Stimulated activated naive CD8-positive, alpha-beta T cell treated with anti-CD3 and anti-CD28 coated beads, Interleukin-15, amount 100 ng/mL, for 72 hours (primary cell): ENCODE results near the gene TUBE1.
"Not testable (repeated sequence)": the region's sequence is repeated elsewhere in the genome, so short reads cannot be mapped to it uniquely, and the experiment has no call there.

Source experiments
- ATAC-seq: fragments of 150-1000 bp; cut with Tn5 transposase; 2 replicates; pipeline ENCODE4 v1.10.0; 2021; ENCODE audit warnings: mild to moderate bottlenecking, moderate library complexity
- DNase-seq, 2 donors: peaks; one replicate each; pipeline ENCODE4 v3.0.0; 2021 to 2022
- H3K27ac Mint-ChIP-seq, 2 donors: one replicate each; pipeline ENCODE4 v1.8.0; 2022; ENCODE audit warnings: mild to moderate bottlenecking in 2 of 2, mixed read lengths in 2 of 2, moderate library complexity in 2 of 2
- H3K27me3 Mint-ChIP-seq: one replicate; pipeline ENCODE4 v1.8.0; 2022; ENCODE audit warnings: mixed read lengths
- H3K4me1 Mint-ChIP-seq: one replicate; pipeline ENCODE4 v1.8.0; 2022; ENCODE audit warnings: mild to moderate bottlenecking, mixed read lengths
- H3K4me3 Mint-ChIP-seq, 2 donors: one replicate each; pipeline ENCODE4 v1.8.0; 2022; ENCODE audit warnings: mild to moderate bottlenecking in 2 of 2, mixed read lengths in 2 of 2, moderate library complexity in 1 of 2
- H3K9me3 Mint-ChIP-seq, 2 donors: one replicate each; pipeline ENCODE4 v1.8.0; 2022; ENCODE audit warnings: mixed read lengths in 2 of 2

Gene TUBE1, protein sequence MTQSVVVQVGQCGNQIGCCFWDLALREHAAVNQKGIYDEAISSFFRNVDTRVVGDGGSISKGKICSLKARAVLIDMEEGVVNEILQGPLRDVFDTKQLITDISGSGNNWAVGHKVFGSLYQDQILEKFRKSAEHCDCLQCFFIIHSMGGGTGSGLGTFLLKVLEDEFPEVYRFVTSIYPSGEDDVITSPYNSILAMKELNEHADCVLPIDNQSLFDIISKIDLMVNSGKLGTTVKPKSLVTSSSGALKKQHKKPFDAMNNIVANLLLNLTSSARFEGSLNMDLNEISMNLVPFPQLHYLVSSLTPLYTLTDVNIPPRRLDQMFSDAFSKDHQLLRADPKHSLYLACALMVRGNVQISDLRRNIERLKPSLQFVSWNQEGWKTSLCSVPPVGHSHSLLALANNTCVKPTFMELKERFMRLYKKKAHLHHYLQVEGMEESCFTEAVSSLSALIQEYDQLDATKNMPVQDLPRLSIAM

DNA sequence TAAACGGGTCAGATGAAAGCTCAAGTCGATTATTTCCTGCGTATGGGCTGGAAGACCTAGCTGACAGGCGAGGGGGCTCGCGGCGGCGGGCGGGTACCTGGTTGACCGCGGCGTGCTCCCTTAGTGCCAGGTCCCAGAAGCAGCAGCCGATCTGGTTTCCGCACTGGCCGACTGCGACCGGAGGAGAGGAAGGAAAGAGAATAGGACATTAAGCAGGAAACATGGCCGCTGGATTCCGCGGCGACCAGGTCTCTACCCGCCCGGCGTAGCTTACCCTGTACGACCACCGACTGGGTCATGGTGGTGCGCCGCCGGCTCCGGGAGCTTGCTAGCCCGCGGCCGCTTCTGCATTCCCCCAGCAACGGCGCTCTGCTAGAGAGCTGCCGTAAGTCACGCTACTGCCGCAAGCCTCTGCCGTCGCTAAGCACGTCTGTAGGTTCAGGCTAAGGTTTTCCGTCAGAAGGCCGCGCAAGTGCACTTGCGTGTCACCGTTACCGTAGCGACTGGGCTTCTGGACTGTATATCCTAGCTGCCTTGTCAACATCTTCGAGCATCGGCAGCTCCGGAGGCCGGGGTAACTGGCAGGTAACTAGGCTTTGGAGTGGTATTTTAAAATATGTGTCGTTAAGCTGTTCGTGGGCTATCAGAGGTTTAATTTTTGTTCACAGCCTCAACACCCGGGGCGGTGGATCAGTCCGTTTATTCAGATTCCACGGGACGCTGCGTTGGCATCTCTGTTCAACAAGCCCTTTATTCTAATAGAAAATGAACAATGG, at the start of gene TUBE1, which contains the start of gene FAM229B:
Gene TUBE1 (minus strand): TSS at position 347 of the 776 bp plus-strand sequence. CDS start 48 bp downstream, at position 299.
Gene FAM229B (plus strand): TSS at position 456 of the 776 bp plus-strand sequence. CDS start 11,693 bp downstream, outside the sequence.
- Mint-ChIP-seq H3K4me3 (no peak within 1 kb of the TSS), H3K27ac (no peak within 1 kb of the TSS), H3K4me1 (peaks cover 9% of the 10 kb centered on the region), H3K27me3 (no peaks in the 10 kb centered on the region), H3K9me3 (no peaks in the 10 kb centered on the region)
- peak; percentile 98 for ATAC-seq
- DNase-seq = peak; percentile 84 to 94

DNA sequence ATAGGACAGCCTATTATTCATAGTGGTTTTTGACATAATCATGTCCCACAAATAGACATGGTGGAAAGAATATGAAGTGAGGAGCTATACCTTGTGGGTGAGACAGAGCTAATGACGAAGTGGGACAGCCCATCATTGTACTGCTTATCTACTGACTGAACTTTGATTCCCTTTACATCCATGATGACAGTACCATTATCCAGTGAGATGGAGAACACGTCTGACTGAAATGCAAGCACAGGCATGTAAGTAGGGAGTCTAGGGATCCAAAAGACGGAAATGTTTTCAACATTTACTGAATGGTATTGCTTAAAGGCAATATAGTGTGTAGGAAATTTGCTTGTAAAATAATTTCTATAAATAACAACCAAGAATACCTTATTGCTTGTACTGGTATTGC, 43.6 kb upstream of the TUBE1 start:
- Mint-ChIP-seq H3K9me3 (no peaks in the 10 kb centered on the region), H3K27me3 (peaks cover 8% of the 10 kb centered on the region), H3K4me1 (no peaks in the 10 kb centered on the region), H3K27ac (no peak overlapping the region), H3K4me3 (no peak overlapping the region)
- ATAC-seq (no peak), DNase-seq (no peak)

DNA sequence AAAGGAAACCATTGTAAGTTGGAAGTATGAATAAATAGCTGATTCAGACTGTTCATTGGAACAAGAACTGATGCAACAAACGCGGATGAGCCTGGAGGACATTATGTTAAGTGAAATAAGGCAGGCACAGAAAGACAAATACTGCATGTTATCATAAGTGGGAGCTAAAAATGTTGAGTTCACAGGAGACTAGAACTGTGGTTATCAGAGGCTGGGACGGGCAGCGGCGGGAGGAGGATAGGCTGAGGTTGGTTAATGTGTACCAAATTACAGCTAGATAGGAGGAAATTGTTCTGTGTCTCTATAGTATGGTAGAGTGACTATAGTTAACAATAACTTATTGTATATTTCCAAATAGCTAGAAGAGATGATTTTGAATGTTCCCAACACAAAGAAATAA, 40.9 kb upstream of the TUBE1 start:
- Mint-ChIP-seq H3K4me3 (no peak overlapping the region), H3K9me3 (no peaks in the 10 kb centered on the region), H3K4me1 (no peaks in the 10 kb centered on the region), H3K27me3 (peaks cover 8% of the 10 kb centered on the region), H3K27ac (no peak overlapping the region)
- DNase-seq (no peak), ATAC-seq (no peak)

DNA sequence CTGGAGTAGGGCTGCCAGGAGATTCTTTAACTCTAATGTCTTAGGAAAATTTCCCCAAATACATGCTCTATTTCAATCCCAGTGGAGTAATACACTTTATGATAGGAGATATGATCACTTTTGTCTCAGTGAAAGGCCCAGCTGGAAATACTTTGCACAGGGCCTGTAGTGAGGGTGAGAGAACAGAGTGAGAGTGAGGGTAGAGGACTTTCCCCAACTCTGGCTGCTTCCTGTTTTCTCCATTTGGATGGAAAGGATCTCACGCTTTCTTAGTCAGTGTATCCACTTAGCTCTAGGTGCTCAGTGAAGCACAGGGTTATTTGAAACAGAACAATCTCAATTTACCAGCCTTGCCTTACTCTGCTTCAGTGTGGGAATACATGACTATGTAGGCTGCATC, 36.7 kb upstream of the TUBE1 start:
- ATAC-seq = no peak
- no peak for DNase-seq
- H3K4me1 Mint-ChIP-seq = no peaks in the 10 kb centered on the region
- H3K27me3 Mint-ChIP-seq = peaks cover 8% of the 10 kb centered on the region
- H3K27ac Mint-ChIP-seq = no peak overlapping the region
- no peaks in the 10 kb centered on the region for H3K9me3 Mint-ChIP-seq
- H3K4me3 Mint-ChIP-seq = no peak overlapping the region

DNA sequence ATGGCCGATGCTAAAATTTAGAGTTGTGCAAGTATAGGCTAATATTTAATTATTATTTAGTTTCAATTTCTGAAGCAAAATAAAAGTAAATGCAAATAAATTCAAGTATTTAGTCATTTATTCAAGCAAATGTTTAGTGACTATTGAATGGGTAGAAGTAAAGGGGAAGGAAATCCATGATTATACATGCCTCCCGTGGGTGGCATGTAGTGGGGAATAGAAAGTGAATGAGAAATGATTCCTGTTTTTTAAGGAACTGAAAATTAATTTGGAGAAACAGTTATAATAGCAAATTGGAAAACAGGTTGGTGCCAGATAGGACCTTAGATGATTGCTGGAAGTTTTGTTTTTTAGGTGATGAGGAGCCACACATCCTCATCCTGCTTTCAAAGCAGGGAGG, 35.5 kb upstream of the TUBE1 start:
- Mint-ChIP-seq H3K9me3 (no peaks in the 10 kb centered on the region), H3K27ac (no peak overlapping the region), H3K4me1 (peaks cover 3% of the 10 kb centered on the region), H3K4me3 (no peak overlapping the region), H3K27me3 (peaks cover 8% of the 10 kb centered on the region)
- ATAC-seq = no peak
- no peak for DNase-seq

DNA sequence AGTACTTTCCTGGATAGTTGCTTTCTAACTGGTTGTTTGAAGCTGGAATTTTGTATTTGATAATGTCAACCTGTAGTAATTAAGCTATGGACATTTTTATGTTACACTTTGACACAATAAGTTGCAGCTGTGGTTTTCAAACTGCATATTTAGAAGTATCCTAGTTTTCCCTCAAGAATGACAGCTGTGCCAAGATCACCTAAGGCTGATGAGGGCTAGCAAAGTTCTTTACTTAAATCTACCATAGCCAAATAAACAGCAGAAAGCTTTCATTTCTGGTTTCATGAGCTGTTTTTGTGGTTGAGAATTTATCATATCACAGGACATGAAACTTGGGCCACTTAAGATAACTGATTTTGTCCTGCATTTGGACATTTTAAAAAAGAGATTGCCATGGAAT, 30.8 kb upstream of the TUBE1 start:
- H3K27me3 Mint-ChIP-seq = no peaks in the 10 kb centered on the region
- ATAC-seq (no peak), DNase-seq (no peak)

DNA sequence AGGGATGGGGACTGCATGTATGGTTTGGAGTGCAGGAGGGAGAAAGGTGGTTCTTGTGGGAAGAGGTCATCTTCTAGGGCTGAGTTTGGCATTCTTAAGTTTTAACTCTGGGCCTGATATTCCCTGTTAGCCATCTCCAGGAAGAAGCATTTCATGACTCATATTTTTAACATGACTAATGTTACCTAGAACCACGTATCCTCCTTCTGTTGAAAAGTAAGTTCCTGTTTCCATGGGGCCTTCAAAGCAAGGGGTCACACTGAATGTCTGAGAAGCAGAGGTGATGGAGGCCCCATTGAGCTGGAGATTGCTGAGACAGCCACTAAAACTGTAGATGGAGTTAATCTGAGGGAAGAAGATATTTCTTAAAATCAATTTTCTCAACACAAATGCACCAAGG, 30.3 kb upstream of the TUBE1 start:
- Mint-ChIP-seq H3K9me3 (no peaks in the 10 kb centered on the region), H3K27ac (peak overlapping the region; percentile 13 to 14), H3K4me1 (peaks cover 14% of the 10 kb centered on the region), H3K4me3 (peak overlapping the region; percentile 21 to 56), H3K27me3 (no peaks in the 10 kb centered on the region)
- no peak for DNase-seq
- peak; percentile 80 for ATAC-seq

More for the DNA sequence above, 30.8 kb upstream of the TUBE1 start:
- H3K27ac Mint-ChIP-seq = no peak overlapping the region
- no peak overlapping the region for H3K4me3 Mint-ChIP-seq
- no peaks in the 10 kb centered on the region for H3K9me3 Mint-ChIP-seq
- H3K4me1 Mint-ChIP-seq = peaks cover 14% of the 10 kb centered on the region

DNA sequence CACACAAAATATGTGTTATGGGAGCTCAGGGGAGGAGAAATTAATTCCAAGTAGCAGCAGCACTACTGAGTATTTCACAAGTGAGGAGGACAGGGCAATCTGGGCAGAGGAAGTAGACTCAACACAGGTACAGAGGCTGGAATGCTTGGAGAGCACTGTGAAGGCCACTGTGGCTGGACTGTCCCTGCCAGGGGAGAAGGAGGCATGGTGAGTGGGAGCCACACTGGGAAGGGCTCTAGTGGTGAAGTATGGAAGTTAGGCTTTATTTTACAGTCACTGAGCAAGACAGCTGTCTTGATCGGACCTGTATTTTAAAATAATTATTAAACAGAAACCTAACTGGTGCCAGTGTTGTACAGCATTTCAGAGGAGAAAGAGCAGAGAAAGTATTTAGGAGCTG, 28.9 kb upstream of the TUBE1 start:
- Mint-ChIP-seq H3K27ac (no peak overlapping the region), H3K9me3 (no peaks in the 10 kb centered on the region), H3K27me3 (no peaks in the 10 kb centered on the region), H3K4me1 (peaks cover 14% of the 10 kb centered on the region), H3K4me3 (no peak overlapping the region)
- ATAC-seq (no peak), DNase-seq (no peak)

DNA sequence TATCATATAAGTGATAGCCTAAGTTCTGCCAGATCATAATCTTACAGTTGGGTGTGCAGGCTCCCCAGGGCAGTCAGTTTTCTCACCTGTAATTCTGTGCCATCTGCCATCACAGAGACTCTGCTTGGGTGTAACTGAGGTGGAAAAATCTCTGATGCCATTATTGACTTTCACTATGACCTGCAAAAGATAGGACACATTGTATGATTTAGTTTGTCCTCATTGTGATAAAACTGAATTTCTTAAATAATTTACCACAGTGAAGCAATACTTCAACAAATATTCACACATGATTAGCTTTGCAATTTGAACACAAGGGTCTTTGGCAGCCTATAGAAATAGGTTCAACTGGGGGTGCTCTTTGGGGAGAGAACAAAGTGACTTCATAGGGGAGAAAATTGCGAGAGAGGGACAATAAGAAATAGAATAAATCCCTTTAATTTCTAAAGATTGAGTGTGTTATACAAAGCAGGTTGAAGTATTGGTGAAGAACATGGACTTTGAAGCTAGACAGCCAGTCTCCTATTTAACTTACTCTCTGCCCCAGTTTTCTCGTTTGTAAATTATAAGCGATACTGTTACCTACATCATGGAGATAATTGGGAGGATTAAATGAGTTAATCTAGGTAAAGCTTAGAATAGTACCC, 27.4 kb upstream of the TUBE1 start:
- H3K4me3 Mint-ChIP-seq = no peak overlapping the region
- H3K27ac Mint-ChIP-seq = no peak overlapping the region
- H3K27me3 Mint-ChIP-seq = no peaks in the 10 kb centered on the region
- no peaks in the 10 kb centered on the region for H3K9me3 Mint-ChIP-seq
- peaks cover 14% of the 10 kb centered on the region for H3K4me1 Mint-ChIP-seq
- ATAC-seq (no peak), DNase-seq (no peak)

DNA sequence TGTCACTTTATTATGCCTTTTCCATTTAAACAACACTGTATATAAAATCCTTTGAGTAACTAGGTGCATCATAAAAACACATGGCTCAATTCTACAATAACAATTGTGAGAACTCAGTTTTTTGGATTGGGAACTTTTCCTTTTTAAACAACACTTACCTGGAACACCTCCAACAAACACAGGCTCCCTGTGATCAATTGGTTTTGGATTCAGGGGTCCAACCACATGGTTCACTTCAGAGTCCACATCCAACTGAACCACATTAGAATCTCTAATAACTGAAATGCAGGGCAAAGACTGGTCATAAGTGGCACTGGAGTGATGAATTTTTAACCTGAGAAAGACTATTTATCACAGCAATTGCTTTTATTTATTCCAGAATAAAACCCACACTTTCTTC, 26.6 kb upstream of the TUBE1 start:
- ATAC-seq (no peak), DNase-seq (no peak)
- no peaks in the 10 kb centered on the region for H3K27me3 Mint-ChIP-seq
- H3K4me1 Mint-ChIP-seq = peaks cover 14% of the 10 kb centered on the region
- no peak overlapping the region for H3K27ac Mint-ChIP-seq
- no peak overlapping the region for H3K4me3 Mint-ChIP-seq
- no peaks in the 10 kb centered on the region for H3K9me3 Mint-ChIP-seq

DNA sequence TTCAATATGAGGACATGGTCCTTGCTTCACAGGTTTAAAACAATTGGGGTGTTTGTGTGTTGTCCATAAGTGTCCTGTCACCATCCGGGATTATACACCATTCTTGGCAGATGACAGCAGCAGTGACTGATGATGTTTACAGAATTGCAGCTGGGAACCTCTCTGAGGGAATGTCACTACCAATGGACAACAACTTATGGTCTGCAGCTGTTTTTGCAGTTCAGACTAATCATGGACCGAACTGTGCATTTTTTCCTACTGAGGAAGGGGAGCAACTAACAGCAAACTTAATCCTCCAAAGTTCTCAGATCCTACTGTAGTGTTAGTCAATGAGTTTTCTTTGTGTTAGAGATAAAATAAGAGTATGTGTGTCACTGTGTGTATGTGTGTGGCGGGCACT, 26.1 kb upstream of the TUBE1 start:
- H3K4me1 Mint-ChIP-seq = peaks cover 14% of the 10 kb centered on the region
- H3K27me3 Mint-ChIP-seq = no peaks in the 10 kb centered on the region

DNA sequence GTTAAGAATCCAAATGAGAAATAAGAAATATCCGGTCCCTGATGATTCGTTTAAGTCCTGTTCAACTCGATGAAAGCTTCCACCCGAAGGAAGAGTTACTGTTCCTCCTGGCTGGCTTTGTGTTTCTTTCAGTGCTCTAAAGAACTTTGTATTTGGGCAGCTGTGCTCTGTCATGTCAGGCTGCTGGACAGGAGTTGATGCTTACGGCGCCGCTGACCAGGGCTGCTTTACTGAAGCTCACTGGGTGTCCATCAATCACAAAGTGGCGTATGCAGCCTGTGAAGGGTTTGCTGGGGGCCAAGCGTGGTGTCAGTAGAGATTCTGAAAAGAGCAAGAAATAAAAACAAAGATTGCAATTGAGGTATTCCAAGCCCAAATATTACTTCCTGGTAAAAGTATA, 22.0 kb upstream of the TUBE1 start:
- H3K9me3 Mint-ChIP-seq = peaks cover 5 to 11% of the 10 kb centered on the region in 2 donors
- no peaks in the 10 kb centered on the region for H3K4me1 Mint-ChIP-seq
- ATAC-seq (no peak), DNase-seq (no peak)
- no peak overlapping the region for H3K27ac Mint-ChIP-seq
- peaks cover 10% of the 10 kb centered on the region for H3K27me3 Mint-ChIP-seq
- no peak overlapping the region for H3K4me3 Mint-ChIP-seq

More for the DNA sequence above, 26.1 kb upstream of the TUBE1 start:
- H3K27ac Mint-ChIP-seq = no peak overlapping the region
- ATAC-seq = no peak
- no peaks in the 10 kb centered on the region for H3K9me3 Mint-ChIP-seq
- no peak for DNase-seq
- no peak overlapping the region for H3K4me3 Mint-ChIP-seq

DNA sequence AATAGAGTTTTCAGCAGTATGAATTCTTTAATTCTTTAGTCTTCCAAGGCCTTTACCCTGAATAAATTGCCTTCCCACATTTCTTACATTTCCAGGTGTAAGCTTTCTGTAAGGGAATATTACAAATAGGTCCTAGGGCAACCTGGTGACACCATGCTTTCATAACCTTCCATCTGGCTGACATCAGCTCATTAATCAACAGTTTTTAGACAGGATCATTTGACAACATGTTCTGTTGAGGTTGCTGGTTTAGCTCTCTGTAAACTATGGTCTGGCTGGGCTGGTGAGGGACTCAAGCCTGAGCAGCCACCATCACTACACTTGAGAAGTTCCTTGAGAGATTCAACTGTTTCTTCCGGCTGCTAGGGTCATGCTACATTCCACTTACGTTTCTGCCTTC, 19.3 kb upstream of the TUBE1 start:
- ATAC-seq = no peak
- Mint-ChIP-seq H3K4me3 (no peak overlapping the region), H3K27me3 (peaks cover 10% of the 10 kb centered on the region), H3K27ac (no peak overlapping the region), H3K9me3 (peaks cover 5 to 11% of the 10 kb centered on the region in 2 donors), H3K4me1 (no peaks in the 10 kb centered on the region)
- DNase-seq = no peak

DNA sequence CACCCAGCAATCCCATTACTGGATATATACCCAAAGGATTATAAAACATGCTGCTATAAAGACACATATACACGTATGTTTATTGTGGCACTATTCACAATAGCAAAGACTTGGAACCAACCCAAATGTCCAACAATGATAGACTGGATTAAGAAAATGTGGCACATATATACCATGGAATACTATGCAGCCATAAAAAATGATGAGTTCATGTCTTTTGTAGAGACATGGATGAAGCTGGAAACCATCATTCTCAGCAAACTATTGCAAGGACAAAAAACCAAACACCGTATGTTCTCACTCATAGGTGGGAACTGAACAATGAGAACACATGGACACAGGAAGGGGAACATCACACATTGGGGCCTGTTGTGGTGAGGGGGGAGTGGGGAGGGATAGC, 18.7 kb upstream of the TUBE1 start:
- not testable (repeated sequence) for H3K4me1 Mint-ChIP-seq, ATAC-seq, H3K4me3 Mint-ChIP-seq, H3K27ac Mint-ChIP-seq, DNase-seq
- peaks cover 5 to 11% of the 10 kb centered on the region in 2 donors for H3K9me3 Mint-ChIP-seq
- H3K27me3 Mint-ChIP-seq = peaks cover 10% of the 10 kb centered on the region

DNA sequence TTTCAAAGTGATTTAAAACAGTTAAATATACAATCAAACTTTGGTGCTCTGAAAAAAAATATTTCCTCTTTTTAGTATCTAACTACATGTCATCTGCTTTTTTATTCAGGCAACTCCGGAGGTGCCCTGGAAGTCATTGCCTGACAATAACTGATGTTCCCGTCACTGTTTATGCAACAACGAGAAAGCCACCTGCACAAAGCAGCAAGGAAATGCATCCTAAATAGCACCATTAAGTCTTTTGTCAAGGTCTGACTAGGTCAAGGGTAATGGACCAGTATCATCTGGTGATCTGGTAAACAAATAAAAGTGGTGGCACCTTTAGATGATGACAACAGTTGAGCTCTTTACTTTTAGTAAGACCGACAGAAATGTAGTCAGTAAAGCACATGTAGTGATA, 13.3 kb upstream of the TUBE1 start:
- H3K4me1 Mint-ChIP-seq = no peaks in the 10 kb centered on the region
- DNase-seq (no peak), ATAC-seq (no peak)
- H3K9me3 Mint-ChIP-seq = peaks cover 4 to 5% of the 10 kb centered on the region in 2 donors
- H3K27ac Mint-ChIP-seq = no peak overlapping the region
- H3K27me3 Mint-ChIP-seq = no peaks in the 10 kb centered on the region
- H3K4me3 Mint-ChIP-seq = no peak overlapping the region
